GM19455 (cell line): ENCODE results near the gene SUPT6H.
A peak's percentile ranks its signal among the peaks of the same experiment; 100 is the strongest.
"Not testable (repeated sequence)": the region's sequence is repeated elsewhere in the genome, so short reads cannot be mapped to it uniquely, and the experiment has no call there.

Experiments
- ATAC-seq: cut with Tn5 transposase; IDR thresholded peaks from one replicate; pipeline ENCODE4 v1.9.1; 2021; ENCODE audit not compliant: unreplicated experiment

SUPT6H gene

DNA sequence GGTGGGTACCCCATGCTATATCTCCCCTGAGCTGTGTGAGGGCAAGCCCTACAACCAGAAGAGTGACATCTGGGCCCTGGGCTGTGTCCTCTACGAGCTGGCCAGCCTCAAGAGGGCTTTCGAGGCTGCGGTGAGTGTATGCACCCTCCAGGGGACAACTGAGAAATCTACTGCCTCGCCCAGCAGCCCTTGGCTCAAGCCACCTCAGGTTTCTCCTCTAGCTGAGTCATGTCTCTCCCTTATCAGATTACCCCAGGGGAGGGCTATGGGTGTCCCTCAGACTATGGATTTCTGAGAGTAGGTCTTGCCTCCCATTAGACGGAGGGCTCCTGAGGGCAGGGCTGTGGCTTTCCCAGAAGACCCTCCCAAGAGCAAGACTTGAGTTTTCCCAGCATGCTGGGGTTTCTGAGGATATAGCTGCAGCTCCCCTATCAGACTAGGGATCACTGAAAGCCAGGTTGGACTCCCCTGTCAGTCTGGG, 73.3 kb downstream of the SUPT6H start:
- no peak for ATAC-seq

DNA sequence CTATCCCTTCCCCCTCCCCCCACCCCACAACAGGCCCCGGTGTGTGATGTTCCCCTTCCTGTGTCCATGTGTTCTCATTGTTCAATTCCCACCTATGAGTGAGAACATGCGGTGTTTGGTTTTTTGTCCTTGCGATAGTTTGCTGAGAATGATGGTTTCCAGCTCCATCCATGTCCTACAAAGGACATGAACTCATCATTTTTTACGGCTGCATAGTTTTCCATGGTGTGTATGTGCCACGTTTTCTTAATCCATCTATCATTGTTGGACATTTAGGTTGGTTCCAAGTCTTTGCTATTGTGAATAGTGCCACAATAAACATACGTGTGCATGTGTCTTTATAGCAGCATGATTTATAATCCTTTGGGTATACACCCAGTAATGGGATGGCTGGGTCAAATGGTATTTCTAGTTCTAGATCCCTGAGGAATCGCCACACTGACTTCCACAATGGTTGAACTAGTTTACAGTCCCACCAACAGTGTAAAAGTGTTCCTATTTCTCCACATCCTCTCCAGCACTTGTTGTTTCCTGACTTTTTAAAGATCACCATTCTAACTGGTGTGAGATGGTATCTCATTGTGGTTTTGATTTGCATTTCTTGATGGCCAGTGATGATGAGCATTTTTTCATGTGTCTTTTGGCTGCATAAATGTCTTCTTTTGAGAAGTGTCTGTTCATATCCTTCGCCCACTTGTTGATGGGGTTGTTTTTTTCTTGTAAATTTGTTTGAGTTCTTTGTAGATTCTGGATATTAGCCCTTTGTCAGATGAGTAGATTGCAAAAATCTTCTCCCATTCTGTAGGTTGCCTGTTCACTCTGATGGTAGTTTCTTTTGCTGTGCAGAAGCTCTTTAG, 74.1 kb downstream of the SUPT6H start:
- ATAC-seq: not testable (repeated sequence)

DNA sequence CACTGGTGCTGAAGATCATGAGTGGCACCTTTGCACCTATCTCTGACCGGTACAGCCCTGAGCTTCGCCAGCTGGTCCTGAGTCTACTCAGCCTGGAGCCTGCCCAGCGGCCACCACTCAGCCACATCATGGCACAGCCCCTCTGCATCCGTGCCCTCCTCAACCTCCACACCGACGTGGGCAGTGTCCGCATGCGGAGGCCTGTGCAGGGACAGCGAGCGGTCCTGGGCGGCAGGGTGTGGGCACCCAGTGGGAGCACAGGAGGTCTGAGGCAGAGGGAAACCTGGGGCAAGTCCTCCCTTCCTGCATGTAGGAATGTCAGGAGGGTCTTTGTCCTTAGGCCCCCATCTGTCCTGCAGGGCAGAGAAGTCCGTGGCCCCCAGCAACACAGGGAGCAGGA, 75.3 kb downstream of the SUPT6H start:
- no peak for ATAC-seq

DNA sequence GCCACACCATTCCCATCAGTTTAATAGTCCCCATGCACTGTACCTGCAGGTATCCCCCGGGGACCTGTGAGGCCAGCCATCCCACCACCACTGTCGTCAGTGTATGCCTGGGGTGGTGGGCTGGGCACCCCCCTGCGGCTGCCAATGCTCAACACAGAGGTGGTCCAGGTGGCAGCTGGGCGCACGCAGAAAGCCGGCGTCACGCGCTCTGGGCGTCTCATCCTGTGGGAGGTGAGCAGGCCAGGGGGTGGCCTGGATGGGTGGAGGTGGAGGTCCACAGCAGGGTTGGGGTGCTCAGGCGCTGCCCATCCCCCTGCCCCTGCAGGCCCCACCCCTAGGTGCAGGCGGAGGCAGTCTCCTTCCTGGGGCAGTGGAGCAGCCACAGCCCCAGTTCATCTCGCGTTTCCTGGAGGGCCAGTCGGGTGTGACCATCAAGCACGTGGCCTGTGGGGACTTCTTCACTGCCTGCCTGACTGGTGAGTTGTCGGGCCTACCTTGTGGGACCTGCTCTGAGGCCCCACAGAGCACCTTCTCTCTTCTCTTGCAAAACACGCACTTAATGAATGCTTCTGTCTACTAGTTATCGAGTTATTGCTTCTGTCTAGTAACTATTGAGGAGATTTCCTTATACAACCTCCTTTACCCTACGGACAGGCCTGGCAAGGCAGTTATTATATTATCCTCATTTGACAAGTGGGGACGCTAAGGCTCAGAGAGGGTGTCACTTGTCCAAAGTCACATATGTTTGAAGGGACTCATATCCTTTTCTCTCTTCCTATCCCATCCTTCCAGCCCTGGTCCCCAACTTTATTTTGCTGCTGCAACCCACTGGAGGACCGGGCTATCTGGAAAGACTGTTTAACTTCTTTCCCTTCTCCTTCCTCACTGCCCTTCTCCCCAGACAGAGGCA, 76.0 kb downstream of the SUPT6H start:
- ATAC-seq: peak; percentile 61

DNA sequence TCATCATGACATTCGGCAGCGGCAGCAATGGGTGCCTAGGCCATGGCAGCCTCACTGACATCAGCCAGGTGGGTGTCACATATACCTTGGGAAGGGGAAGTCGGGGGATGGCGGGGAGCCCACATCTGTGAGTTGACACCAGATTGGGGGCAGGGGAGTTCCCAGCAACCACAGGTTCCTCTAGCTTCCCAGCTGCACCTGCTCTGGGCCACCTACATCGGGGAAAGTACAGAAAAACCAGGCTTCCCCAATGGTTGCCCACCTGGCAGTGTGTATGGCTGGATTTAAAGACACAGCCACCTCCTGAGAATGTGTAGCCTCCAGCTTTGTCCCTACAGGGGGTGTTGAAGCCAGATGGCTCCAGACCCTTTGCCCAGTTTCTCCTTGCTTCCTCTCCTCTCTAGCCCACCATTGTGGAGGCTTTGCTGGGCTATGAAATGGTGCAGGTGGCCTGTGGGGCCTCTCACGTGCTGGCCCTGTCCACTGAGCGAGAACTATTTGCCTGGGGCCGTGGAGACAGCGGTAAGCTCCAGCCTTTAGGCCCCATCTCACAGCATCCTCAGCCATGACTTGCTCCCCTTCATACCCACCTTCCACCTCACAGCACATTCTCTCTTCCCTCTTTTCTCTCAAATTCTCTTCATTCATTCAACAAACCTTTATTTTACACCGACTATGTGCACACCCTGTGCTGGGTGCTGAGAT, 76.8 kb downstream of the SUPT6H start:
- ATAC-seq: no peak

DNA sequence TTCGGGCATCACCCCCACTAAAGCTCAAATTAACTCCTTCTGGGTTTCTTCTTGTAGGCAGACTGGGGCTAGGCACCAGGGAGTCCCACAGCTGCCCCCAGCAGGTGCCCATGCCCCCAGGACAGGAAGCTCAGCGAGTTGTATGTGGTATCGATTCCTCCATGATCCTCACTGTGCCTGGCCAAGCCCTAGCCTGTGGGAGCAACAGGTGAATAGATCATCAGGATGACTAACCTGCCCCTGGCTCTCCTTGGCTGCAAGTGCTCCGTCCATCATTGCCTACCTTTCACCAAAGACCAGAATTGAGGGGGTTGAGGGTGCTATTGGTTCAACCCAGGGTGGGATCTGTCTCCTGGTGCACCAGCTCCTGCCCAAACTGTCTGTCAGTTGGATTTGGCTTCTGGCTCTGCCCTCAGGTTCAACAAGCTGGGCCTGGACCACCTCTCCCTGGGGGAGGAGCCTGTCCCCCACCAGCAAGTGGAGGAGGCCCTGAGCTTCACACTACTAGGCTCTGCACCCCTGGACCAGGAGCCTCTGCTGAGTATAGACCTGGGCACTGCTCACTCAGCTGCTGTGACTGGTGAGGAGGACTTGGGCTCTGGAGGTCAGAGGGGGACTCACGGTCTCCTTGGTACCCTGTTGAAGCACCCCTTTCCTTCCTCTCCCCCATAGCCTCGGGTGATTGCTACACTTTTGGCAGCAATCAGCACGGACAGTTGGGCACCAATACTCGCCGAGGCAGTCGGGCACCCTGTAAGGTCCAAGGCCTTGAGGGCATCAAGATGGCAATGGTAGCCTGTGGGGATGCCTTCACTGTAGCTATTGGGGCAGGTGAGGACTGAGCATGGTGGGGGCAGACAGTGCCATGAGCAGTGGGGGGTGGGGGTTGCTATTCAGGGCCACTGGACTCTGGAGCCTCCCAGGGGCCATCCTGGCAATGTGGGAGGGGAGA, 78.7 kb downstream of the SUPT6H start:
- ATAC-seq: no peak

DNA sequence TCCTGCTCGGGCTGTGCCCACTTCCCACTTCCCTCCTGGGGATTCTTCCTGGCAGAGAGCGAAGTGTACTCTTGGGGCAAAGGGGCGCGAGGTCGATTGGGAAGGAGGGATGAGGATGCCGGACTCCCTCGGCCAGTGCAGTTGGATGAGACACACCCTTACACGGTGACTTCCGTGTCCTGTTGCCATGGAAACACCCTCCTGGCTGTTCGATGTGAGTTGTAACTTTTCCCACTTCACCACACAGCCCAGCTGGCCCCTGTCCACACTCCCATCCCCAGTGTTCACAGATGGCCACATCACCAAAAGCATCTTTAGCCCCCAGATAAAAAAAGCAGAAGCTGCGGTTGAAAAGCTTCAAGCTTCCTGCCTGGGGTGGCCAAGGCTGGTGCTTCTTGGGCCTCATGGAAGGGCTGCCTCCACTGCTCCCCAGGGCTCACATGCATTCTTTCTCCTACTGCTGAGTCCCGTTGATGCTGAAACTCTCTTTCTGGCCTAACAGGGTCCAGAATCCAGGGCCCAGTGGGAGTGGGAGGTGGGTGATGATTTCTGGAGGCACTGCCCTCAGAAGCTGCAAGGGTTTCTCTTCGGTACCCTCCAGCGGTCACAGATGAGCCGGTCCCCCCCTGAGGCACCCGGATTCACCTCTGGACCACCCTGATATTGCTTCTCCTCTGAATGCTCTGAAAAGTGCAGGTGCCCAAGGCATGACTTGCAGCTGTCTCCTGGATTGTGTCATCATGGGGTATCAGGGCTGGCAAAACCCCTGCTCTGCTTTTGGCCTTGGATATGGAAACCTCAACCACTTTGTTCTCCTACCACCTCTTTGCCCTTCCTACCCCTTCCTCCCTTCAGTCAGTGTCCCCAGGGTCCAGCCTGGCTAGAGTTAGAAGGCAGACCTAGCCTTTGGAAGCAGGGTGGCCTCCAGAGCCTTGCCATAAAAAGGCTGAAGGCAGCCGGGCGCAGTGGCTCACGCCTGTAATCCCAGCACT, 79.6 kb downstream of the SUPT6H start:
- no peak for ATAC-seq

DNA sequence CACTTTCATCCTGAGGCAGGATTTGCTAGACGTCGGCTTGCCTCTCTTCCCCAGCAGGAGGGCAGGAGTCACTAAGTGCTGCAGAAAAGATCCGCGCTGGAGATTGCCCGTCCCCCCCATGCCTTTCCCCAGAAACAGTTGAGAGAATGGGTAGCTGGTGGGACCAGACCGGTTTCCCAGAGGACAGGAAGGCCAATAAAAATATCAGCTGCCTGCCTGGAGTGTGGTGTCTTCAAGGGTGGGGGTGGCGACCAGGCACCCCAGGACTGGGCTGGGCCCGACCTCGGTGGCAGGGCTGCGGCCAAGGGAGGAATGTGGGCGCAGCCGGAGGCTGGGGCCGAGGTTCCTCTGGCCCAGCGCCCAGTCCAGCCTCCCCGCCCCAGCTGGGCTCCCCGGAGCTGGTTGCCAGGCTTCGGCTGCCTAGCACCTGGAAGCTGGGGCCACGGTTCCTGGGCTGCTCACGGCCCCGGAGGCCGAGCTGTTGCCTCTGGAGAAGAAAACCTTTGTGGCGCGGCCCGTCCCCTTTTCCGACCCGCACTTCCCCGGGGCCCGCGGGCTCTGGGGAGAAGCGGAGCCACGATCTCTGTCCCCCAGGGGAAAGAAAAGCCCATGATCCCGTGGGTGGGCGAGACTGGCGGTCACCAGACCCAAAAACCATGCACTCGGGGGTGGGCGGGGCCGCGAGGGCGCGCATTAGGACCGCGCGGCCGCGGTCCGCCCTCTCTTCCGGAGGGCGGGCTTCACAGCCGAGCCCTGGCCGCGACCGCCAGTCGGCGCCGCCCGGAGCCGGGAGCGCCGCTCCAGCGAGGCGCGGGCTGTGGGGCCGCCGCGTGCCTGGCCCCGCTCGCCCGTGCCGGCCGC, 81.5 kb downstream of the SUPT6H start, which contains the start of gene TRAF4:
TRAF4 (plus strand) TSS at position 769 of the 861 bp plus-strand sequence. CDS start 102 bp downstream, outside the sequence.
- peak; percentile 65 for ATAC-seq

DNA sequence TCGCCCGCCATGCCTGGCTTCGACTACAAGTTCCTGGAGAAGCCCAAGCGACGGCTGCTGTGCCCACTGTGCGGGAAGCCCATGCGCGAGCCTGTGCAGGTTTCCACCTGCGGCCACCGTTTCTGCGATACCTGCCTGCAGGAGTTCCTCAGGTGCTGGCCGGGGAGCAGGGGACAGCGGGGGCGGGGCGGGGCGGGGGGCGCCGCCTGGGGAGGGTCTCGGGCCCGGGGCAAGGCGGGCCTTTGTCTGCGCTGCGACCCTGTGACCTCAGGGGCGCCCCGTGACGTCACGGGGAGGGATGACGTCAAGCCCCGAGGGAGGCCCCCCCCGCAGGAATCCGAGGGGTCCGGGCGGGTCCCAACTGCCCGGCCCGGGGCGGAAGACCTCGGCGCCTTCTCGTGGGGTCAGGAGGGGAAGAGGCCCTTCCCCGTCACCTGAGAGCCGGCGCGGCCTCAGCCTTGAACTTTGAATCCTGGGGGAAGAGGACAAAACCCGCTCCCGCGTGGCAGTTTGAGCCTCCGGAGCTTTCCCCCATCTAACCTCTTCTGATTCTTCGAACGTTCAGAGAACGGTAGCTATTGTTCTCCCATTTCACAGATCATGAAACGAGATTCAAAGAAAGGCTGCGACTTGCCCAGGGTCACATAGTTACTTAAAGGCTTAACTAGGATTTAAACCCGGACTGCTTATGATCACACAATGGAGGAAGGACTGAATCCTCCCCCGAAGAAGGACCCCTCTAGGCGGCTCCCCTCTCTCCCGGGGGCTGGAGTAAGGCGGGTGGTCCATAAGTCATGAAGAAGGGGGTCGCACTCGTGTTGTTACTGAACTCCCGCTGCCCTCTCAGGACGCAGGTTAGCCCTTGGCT, 82.3 kb downstream of the SUPT6H start:
- peak; percentile 23 for ATAC-seq

DNA sequence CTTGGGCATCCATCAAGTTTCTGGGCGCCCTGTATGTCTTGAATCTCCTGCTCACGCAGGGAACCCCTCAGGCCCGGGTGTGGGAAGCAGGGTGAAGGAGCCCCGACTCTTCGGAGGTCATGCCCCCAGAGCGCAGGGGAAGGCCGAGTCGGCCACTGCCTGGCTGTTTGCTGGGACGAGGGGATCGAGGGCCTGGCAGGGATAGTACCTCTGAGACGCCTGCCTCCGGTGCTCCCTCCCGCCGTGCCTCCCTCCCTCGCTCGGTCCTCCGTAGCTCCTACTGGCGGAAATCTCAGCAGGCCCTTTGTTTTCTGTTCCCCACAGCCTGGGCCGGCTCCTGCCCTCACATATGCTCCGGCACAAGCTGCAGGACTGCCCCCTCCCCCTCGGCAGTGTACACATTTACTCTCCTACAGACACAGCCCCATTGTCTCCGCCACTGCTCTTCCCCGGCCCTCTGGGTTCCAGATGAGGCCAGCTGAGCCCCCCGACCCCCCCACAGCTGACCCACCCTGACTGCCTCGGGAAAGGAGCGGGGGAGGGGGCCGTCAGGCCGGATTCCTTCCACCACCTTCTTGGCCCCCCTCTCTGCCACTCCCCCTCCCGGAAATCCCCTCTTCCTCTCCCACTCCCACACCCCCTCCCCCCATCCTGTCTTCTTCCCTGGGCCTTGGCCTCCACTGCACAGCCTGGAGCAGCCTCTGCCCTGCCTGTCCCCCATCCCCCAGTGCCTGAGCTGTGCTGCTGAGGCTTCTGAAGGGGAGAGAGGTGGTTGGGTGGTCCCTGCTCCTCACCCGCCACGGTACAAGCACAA, 83.2 kb downstream of the SUPT6H start:
- ATAC-seq: no peak

DNA sequence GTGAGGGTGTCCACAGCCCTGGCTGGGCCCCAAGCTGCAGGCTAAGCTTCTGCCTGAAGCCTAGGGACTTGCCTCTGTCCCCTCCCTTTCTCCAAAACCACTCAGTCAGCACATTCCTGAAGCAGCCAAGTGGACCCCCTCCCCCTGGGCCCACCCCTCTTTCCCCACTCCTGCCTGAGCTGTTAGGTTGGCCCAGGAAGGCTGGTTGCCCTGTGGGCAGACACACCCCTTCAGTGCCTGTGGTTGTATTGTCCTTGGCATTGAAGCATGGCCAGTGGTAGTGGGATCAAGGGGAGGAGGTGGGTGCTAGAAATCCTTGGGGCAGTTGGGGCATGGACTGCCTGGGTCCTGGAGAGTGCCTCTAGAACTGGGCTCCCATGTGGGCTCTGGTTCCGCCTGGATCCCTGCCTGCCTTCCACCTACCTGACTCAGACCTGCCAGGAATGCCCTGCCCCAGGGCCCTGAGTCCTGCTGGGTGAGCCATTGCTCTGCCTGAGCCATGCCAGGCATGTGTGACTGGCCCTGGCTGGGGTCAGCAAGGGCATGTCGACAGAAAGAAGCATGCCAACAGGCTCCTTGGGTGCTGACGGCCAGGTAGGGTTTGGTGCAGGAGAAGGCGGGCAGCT, 83.9 kb downstream of the SUPT6H start:
- ATAC-seq: no peak

DNA sequence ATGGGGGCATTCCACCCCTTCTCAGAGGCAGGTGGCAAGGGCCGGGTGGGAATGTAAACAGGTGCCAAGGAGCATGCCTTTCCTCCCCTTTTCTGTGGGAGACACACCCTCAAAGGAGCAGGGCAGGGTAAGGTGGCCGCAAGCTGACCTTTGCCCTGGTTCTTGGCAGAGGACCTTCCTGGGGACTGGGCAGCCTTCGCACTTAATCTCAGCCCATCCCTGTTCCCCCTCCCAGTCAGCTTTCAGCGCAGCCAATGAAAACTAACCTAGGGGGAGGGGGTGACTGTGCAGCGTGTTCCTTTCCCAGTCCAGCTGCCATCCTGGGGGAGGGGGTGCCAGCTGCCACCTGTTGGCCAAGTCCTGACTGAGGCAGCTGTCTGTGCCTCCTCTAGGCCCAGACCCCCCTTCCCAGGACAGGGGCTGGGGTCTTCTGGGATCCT, 84.6 kb downstream of the SUPT6H start:
- ATAC-seq: no peak

DNA sequence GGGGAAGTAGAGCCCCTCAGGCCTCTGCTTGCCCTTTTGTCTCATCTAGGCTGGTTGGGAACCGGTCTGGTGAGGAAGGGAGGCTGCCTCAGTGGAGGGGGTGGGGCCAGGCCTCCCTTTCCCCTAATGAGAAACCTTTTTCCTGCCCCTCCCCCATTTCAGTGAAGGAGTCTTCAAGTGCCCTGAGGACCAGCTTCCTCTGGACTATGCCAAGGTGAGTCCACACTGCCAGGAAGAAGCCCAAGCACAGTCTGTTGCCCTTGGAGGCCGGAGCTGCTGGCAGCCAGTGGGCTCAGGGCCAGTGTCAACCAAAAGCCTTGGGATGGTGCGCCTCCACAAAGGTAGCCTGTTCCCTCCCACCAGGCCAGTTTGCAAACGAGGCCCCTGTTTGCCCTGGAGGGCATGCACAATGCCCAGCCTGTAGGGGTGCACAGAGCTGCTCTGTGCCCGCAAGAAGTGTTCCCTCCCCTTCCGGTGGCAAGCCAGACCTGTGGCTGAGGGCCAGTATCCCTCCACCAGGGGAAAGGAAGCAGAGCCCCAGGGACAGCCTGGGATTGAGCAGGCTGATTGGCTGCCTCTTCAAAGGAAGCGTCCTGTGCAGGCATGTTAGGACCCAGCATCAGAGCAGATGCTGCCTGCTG, 85.2 kb downstream of the SUPT6H start:
- ATAC-seq: no peak

DNA sequence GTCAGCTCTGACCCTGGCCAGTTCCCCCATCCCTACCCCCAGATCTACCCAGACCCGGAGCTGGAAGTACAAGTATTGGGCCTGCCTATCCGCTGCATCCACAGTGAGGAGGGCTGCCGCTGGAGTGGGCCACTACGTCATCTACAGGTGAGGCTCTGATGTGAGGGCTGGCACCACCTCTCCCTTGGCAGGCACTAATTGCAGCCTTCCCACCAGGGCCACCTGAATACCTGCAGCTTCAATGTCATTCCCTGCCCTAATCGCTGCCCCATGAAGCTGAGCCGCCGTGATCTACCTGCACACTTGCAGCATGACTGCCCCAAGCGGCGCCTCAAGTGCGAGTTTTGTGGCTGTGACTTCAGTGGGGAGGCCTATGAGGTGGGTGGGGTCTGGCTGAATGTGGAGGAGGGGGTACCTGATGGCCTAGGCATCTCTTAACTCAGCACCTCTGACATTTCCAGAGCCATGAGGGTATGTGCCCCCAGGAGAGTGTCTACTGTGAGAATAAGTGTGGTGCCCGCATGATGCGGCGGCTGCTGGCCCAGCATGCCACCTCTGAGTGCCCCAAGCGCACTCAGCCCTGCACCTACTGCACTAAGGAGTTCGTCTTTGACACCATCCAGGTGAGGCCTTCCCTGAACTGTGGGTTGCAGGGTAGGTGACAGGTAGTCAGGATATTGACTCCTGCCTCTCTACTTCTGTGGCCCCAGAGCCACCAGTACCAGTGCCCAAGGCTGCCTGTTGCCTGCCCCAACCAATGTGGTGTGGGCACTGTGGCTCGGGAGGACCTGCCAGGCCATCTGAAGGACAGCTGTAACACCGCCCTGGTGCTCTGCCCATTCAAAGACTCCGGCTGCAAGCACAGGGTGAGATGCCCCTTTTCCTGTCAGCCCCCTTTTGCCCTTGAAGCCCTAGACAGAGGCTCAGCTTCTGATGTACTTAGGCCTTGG, 86.1 kb downstream of the SUPT6H start:
- no peak for ATAC-seq
